HepG2 (cell line): ENCODE measurements around the gene THBS2. TPM values are rescaled to one million over a fixed set of nuclear protein-coding genes. Genes with fewer than 3 reads are reported as not detected.

Experiments
- ATAC-seq: fragments of 200-7000 bp; cut with Tn5 transposase; 3 replicates; pipeline ENCODE4 v1.9.1; 2020; ENCODE audit warnings: mild to moderate bottlenecking, moderate library complexity
- BruUV-seq: library from RNA; stranded (reverse); fragments of 400-500 nt; replicated peaks from 2 replicates; lab custom pipeline; 2021; lab: Mats Ljungman, UMichigan
- CTCF ChIA-PET: fragments of 300-600 bp; formaldehyde crosslinking; extraction: SDS; loops from one replicate; lab custom pipeline; 2021; ENCODE audit warnings: low total read pairs, inconsistent platforms, low intra/inter-chr PET ratio; lab: Yijun Ruan, JAX
- POLR2A ChIA-PET: fragments of 350-600 bp; sonication (Branson Sonifier 250); formaldehyde crosslinking; loops from one replicate; lab custom pipeline; 2020; ENCODE audit warnings: antibody characterized with exemption, inconsistent platforms; lab: Yijun Ruan, JAX
- DNase-seq: peaks from one replicate; pipeline ENCODE4 v3.0.0-alpha.2; 2015; ENCODE audit warnings: low spot score
- FAIRE-seq: peaks from 3 replicates; lab custom pipeline; 2011; peaks lifted over from hg19 to GRCh38; lab: Jason Lieb, UNC
- H2AFZ ChIP-seq: one replicate; pipeline ENCODE4 v1.6.1; 2011; ENCODE audit warnings: low read length, inconsistent platforms
- H3K27ac ChIP-seq: fragments of 300-600 bp; 3 replicates; pipeline ENCODE4 v1.8.0; 2011; ENCODE audit warnings: mixed run types, mild to moderate bottlenecking, mixed read lengths, low read length, inconsistent platforms; ENCODE audit not compliant: insufficient read depth; ENCODE audit errors: extremely low read length
- H3K27me3 ChIP-seq, 2 experiments: fragments of 200-600 bp in 1 of 2; 2 replicates in 1 of 2; 3 replicates in 1 of 2; pipeline versions ENCODE4 v1.6.0 to v1.8.0; 2011; ENCODE audit warnings: low read length in 2 of 2, mild to moderate bottlenecking in 2 of 2, moderate library complexity in 2 of 2, inconsistent platforms in 1 of 2; ENCODE audit not compliant: insufficient read depth in 2 of 2, control insufficient read depth in 1 of 2
- H3K36me3 ChIP-seq, 2 experiments: fragments of 200-600 bp in 1 of 2; replicated peaks in 1 of 2; 2 replicates in 1 of 2; 3 replicates in 1 of 2; pipeline versions ENCODE4 v1.5.1 to v1.8.0; 2011; ENCODE audit warnings: low read length in 2 of 2, inconsistent platforms in 1 of 2; ENCODE audit not compliant: insufficient read depth in 2 of 2, control insufficient read depth in 1 of 2
- H3K4me1 ChIP-seq: 2 replicates; pipeline ENCODE4 v1.5.1; 2012; ENCODE audit warnings: low read length, inconsistent platforms; ENCODE audit not compliant: insufficient read depth
- H3K4me2 ChIP-seq: 2 replicates; pipeline ENCODE4 v1.6.0; 2011; ENCODE audit warnings: low read depth, low read length, inconsistent platforms
- H3K4me3 ChIP-seq, 3 experiments: fragments of 200-600 bp in 1 of 3; sonication (generic), shearing (Covaris generic) in 1 of 3; replicated peaks in 1 of 3; 2 replicates each; pipeline ENCODE4 v1.5.1; 2011 to 2016; ENCODE audit warnings: low read length in 3 of 3, inconsistent platforms in 2 of 3, low read depth in 2 of 3, mild to moderate bottlenecking in 2 of 3, control low read depth in 1 of 3, mixed read lengths in 1 of 3; ENCODE audit not compliant: insufficient read depth in 1 of 3
- H3K79me2 ChIP-seq: one replicate; pipeline ENCODE4 v1.6.1; 2011; ENCODE audit warnings: low read length, inconsistent platforms; ENCODE audit not compliant: insufficient read depth
- H3K9ac ChIP-seq: 2 replicates; pipeline ENCODE4 v1.6.0; 2011; ENCODE audit warnings: mild to moderate bottlenecking, low read depth, low read length, inconsistent platforms; ENCODE audit not compliant: insufficient read depth
- H3K9me3 ChIP-seq: 2 replicates; pipeline ENCODE4 v1.5.1; 2012; ENCODE audit warnings: mild to moderate bottlenecking, low read length
- H4K20me1 ChIP-seq: 2 replicates; pipeline ENCODE4 v1.6.0; 2011; ENCODE audit warnings: inconsistent platforms, mild to moderate bottlenecking, low read length, moderate library complexity; ENCODE audit not compliant: insufficient read depth
- ARID2 ChIP-seq: sonication (generic); formaldehyde crosslinking; IDR thresholded peaks from 2 replicates; pipeline ENCODE4 v1.8.1; 2022; ENCODE audit warnings: mild to moderate bottlenecking, missing genetic modification reagents, borderline replicate concordance
- FOSL1 ChIP-seq: sonication (generic); formaldehyde crosslinking; IDR thresholded peaks from 2 replicates; pipeline ENCODE4 v1.9.0; 2021; ENCODE audit warnings: missing genetic modification reagents, borderline replicate concordance
- GATAD1 ChIP-seq: IDR thresholded peaks from 2 replicates; pipeline ENCODE4 v1.6.1; 2016; ENCODE audit warnings: missing genetic modification reagents, missing compliant biosample characterization
- KLF9 ChIP-seq: IDR thresholded peaks from 2 replicates; pipeline ENCODE4 v1.6.1; 2016; ENCODE audit warnings: low read depth
- PHF8 ChIP-seq: sonication (generic); formaldehyde crosslinking; IDR thresholded peaks from 2 replicates; pipeline ENCODE4 v1.5.0; 2020; ENCODE audit warnings: missing genetic modification reagents
- SNAI1 ChIP-seq: sonication (generic); formaldehyde crosslinking; IDR thresholded peaks from 2 replicates; pipeline ENCODE4 v1.5.0; 2020; ENCODE audit warnings: mild to moderate bottlenecking, missing genetic modification reagents, borderline replicate concordance
- SOX13 ChIP-seq, 3 experiments: fragments of 450-650 bp in 1 of 3; sonication (generic) in 1 of 3; formaldehyde crosslinking in 1 of 3; IDR thresholded peaks in 2 of 3; conservative IDR thresholded peaks in 1 of 3; 2 replicates each; pipeline versions ENCODE4 v1.5.0 to v1.6.1; 2016 to 2020; ENCODE audit warnings: antibody characterized with exemption in 1 of 3, mild to moderate bottlenecking in 1 of 3, missing compliant biosample characterization in 1 of 3, missing genetic modification reagents in 1 of 3, moderate library complexity in 1 of 3
- SUZ12 ChIP-seq: fragments of 150-350 bp; IDR thresholded peaks from 2 replicates; pipeline ENCODE4 v1.6.1; 2014; ENCODE audit warnings: low read depth, low read length
- TCF7L2 ChIP-seq: IDR thresholded peaks from 2 replicates; pipeline ENCODE4 v1.6.1; 2011; ENCODE audit warnings: mild to moderate bottlenecking, low read depth, low read length, moderate library complexity
- ZNF160 ChIP-seq: sonication (generic); formaldehyde crosslinking; IDR thresholded peaks from 2 replicates; pipeline ENCODE4 v1.8.0; 2022; ENCODE audit warnings: mild to moderate bottlenecking, inconsistent platforms, missing genetic modification reagents
- ZNF251 ChIP-seq: sonication (generic); formaldehyde crosslinking; IDR thresholded peaks from 2 replicates; pipeline ENCODE4 v1.9.0; 2021; ENCODE audit warnings: mild to moderate bottlenecking, missing genetic modification reagents
- ZNF253 ChIP-seq: sonication (generic); formaldehyde crosslinking; IDR thresholded peaks from 2 replicates; pipeline ENCODE4 v1.8.0; 2022; ENCODE audit warnings: mild to moderate bottlenecking, missing genetic modification reagents, borderline replicate concordance
- ZNF747 ChIP-seq: sonication (generic); formaldehyde crosslinking; IDR thresholded peaks from 2 replicates; pipeline ENCODE4 v1.8.1; 2023; ENCODE audit warnings: missing genetic modification reagents, mild to moderate bottlenecking, borderline replicate concordance
- WGBS: methylation state at CpG from one replicate; pipeline ENCODE4 v1.1.6; 2017; ENCODE audit warnings: low lambda C conversion rate; 5-methylcytosine and 5-hydroxymethylcytosine counted together
- in situ Hi-C: cut with HindIII; loops from 2 replicates; pipeline ENCODE4 v1.10.0; 2017; ENCODE audit warnings: low pct_unique_long_range_greater_than_20kb; ENCODE audit not compliant: extremely low pct_ligation_motif_present
- intact Hi-C: fragments of 100-400 bp; cut with micrococcal nuclease; formaldehyde crosslinking; loops from one replicate; pipeline ENCODE4 v1.10.0; 2022; ENCODE audit not compliant: unreplicated experiment
- polyA plus RNA-seq, 8 experiments: library from polyadenylated mRNA; depleted of rRNA in 3 of 8; stranded (reverse) in 7 of 8; unstranded in 1 of 8; fragments of >200 nt; fragmentation: Illumina TruSeq in 4 of 8; extraction: Trizol in 4 of 8; gene quantifications; 2 replicates each; pipeline versions ENCODE4 v1.2.1 to v1.2.3, GENCODE V29; 2011 to 2016; ENCODE audit warnings: low read depth in 4 of 8, missing spikeins in 1 of 8, mixed read lengths in 1 of 8; ENCODE audit not compliant: insufficient read depth in 1 of 8
- total RNA-seq, 5 experiments: library from RNA; depleted of rRNA; stranded (reverse); fragments of >200 nt; fragmentation: Illumina TruSeq; extraction: Trizol; gene quantifications; 2 replicates each; pipeline ENCODE4 v1.2.3, GENCODE V29; 2016; ENCODE audit warnings: low read depth in 1 of 5
- TF ChIP-seq, protein P1 (sequence below): sonication (generic); formaldehyde crosslinking; IDR thresholded peaks from 2 replicates; pipeline ENCODE4 v1.5.0; 2020; ENCODE audit warnings: mild to moderate bottlenecking, low read depth, missing genetic modification reagents, borderline replicate concordance
- TF ChIP-seq, protein P2 (sequence below): sonication (generic); formaldehyde crosslinking; IDR thresholded peaks from 2 replicates; pipeline ENCODE4 v1.4.0; 2020; ENCODE audit warnings: missing genetic modification reagents, borderline replicate concordance
- TF ChIP-seq, protein P3 (sequence below): sonication (generic); formaldehyde crosslinking; IDR thresholded peaks from 2 replicates; pipeline ENCODE4 v1.8.1; 2023; ENCODE audit warnings: mild to moderate bottlenecking, missing genetic modification reagents

Gene THBS2
- total and polyA plus RNA-seq, 2 of the 13 experiments (the other 11 are each of a cell fraction or from before 2014, with no cell fraction given): 0.12 to 0.15 TPM

DNA sequence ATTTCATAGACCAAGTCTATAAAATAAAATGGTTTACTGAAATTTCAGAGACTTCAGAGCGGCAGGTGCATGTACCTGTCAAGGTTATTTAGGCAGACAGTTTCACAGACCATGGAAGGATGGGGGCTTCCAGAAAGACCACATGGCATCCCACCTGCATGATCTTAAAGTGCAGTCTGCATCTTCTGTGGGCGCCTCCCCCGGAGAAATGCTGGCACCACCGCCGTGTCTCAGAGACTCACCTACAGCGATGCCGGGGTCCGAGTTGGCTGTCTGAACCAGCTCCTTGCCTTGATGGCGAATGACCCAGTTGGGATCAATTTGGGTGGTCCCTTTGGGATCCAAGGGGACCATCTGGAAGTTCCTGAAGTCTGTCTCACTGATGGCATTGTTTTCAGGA, 30.6 kb downstream of the THBS2 start:
- Histone ChIP-seq H3K4me1 (peaks cover 9% of the 10 kb centered on the region; the same call in 1 of the 2 replicates), H3K4me2 (no peak overlapping the region), H3K36me3 (no peaks in the 10 kb centered on the region), H4K20me1 (no peaks in the 10 kb centered on the region), H3K27me3 (peaks cover 4 to 41% of the 10 kb centered on the region in 2 experiments; a peak in 4 of 5 replicates), H3K9me3 (peaks cover 9% of the 10 kb centered on the region), H2AFZ (no peak overlapping the region), H3K27ac (no peak overlapping the region), H3K9ac (no peak overlapping the region), H3K4me3 (no peak overlapping the region), H3K79me2 (no peaks in the 10 kb centered on the region)
- TF ChIP-seq SOX13 (IDR thresholded peaks at IDR 0.05) (no peak), SOX13 (CRISPR knock-in tag; conservative IDR thresholded peaks at IDR 0.05 in 1 of 2, IDR thresholded peaks at IDR 0.05 in 1 of 2) (no peak), ZNF747 (CRISPR knock-in tag) (no peak), ZNF160 (CRISPR knock-in tag) (no peak), ZNF251 (CRISPR knock-in tag) (no peak), FOSL1 (no peak), SUZ12 (no peak), TCF7L2 (no peak), PHF8 (CRISPR knock-in tag) (no peak), KLF9 (no peak), GATAD1 (CRISPR knock-in tag) (no peak), ARID2 (CRISPR knock-in tag) (no peak), ZNF253 (CRISPR knock-in tag) (no peak), SNAI1 (CRISPR knock-in tag) (no peak)
- TF ChIP-seq, protein P1, sequence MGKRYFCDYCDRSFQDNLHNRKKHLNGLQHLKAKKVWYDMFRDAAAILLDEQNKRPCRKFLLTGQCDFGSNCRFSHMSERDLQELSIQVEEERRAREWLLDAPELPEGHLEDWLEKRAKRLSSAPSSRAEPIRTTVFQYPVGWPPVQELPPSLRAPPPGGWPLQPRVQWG (CRISPR knock-in tag): no peak
- TF ChIP-seq, protein P2, sequence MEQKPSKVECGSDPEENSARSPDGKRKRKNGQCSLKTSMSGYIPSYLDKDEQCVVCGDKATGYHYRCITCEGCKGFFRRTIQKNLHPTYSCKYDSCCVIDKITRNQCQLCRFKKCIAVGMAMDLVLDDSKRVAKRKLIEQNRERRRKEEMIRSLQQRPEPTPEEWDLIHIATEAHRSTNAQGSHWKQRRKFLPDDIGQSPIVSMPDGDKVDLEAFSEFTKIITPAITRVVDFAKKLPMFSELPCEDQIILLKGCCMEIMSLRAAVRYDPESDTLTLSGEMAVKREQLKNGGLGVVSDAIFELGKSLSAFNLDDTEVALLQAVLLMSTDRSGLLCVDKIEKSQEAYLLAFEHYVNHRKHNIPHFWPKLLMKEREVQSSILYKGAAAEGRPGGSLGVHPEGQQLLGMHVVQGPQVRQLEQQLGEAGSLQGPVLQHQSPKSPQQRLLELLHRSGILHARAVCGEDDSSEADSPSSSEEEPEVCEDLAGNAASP (CRISPR knock-in tag): no peak
- TF ChIP-seq, protein P3, sequence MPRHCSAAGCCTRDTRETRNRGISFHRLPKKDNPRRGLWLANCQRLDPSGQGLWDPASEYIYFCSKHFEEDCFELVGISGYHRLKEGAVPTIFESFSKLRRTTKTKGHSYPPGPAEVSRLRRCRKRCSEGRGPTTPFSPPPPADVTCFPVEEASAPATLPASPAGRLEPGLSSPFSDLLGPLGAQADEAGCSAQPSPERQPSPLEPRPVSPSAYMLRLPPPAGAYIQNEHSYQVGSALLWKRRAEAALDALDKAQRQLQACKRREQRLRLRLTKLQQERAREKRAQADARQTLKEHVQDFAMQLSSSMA (CRISPR knock-in tag): no peak
- ATAC-seq: no peak
- POLR2A ChIA-PET: no interaction called here
- CTCF ChIA-PET: no interaction called here
- FAIRE-seq: no peak
- intact Hi-C loops (no loop called here), in situ Hi-C loops (no loop called here)
- BruUV-seq: no TSS peak
- WGBS: 47% methylated on average over 9 of the region's 9 CpGs
- DNase-seq: no peak
